Measurements from ENCODE around the gene SUMO3. TPM values are rescaled to one million over a fixed set of nuclear protein-coding genes. Genes with fewer than 3 reads are reported as not detected.

The SUMO3 gene
- total and polyA plus RNA-seq, 4 donors = 35.1 to 51.0 (median 40.6) TPM

- Histone ChIP-seq H3K9me3 (ENCODE audit: control insufficient read depth in 4 of 4, low read length in 3 of 4) (no peaks in the 10 kb centered on the region), H3K27ac (ENCODE audit: low read depth in 1 of 2, low read length in 2 of 2) (no peak overlapping the region), H3K36me3 (ENCODE audit: control insufficient read depth in 4 of 4, insufficient read depth in 3 of 4, low read depth in 1 of 4, low read length in 3 of 4) (no peaks in the 10 kb centered on the region), H3K9ac (ENCODE audit: low read depth in 1 of 2, low read length in 2 of 2) (no peak overlapping the region), H3K4me3 (ENCODE audit: low read depth in 1 of 3, low read length in 3 of 3) (no peak overlapping the region), H3K4me1 (ENCODE audit: control insufficient read depth in 4 of 4, insufficient read depth in 4 of 4, low read length in 3 of 4) (peaks cover 4 to 14% (median 7%) of the 10 kb centered on the region in 4 donors), H3K27me3 (ENCODE audit: control insufficient read depth in 4 of 4, insufficient read depth in 4 of 4, low read length in 3 of 4) (no peaks in the 10 kb centered on the region)
- no peak for TF ChIP-seq MAX (IDR thresholded peaks at IDR 0.05)
- no peak for TF ChIP-seq EGR1 (IDR thresholded peaks at IDR 0.05; ENCODE audit: low read depth in 2 of 2)
- no peak for TF ChIP-seq SP1 (IDR thresholded peaks at IDR 0.05)
- no peak for TF ChIP-seq YY1 (IDR thresholded peaks at IDR 0.05)
- no peak for TF ChIP-seq RAD21 (IDR thresholded peaks at IDR 0.05)
- no peak for TF ChIP-seq RXRA (IDR thresholded peaks at IDR 0.05)
- TF ChIP-seq FOXA1 (IDR thresholded peaks at IDR 0.05) = no peak
- TF ChIP-seq TAF1 (conservative IDR thresholded peaks at IDR 0.05) = no peak
- no peak for TF ChIP-seq HNF4G (IDR thresholded peaks at IDR 0.05)
- no peak for TF ChIP-seq ATF3 (IDR thresholded peaks at IDR 0.05)
- TF ChIP-seq GABPA (IDR thresholded peaks at IDR 0.05 in 1 of 2, conservative IDR thresholded peaks at IDR 0.05 in 1 of 2) = no peak
- TF ChIP-seq CTCF (IDR thresholded peaks at IDR 0.05; ENCODE audit: low read depth, low read length, missing input control) = no peak
- no peak for TF ChIP-seq HNF4A (conservative IDR thresholded peaks at IDR 0.05)
- no peak for TF ChIP-seq NR2F2 (IDR thresholded peaks at IDR 0.05)
- TF ChIP-seq, protein P1, sequence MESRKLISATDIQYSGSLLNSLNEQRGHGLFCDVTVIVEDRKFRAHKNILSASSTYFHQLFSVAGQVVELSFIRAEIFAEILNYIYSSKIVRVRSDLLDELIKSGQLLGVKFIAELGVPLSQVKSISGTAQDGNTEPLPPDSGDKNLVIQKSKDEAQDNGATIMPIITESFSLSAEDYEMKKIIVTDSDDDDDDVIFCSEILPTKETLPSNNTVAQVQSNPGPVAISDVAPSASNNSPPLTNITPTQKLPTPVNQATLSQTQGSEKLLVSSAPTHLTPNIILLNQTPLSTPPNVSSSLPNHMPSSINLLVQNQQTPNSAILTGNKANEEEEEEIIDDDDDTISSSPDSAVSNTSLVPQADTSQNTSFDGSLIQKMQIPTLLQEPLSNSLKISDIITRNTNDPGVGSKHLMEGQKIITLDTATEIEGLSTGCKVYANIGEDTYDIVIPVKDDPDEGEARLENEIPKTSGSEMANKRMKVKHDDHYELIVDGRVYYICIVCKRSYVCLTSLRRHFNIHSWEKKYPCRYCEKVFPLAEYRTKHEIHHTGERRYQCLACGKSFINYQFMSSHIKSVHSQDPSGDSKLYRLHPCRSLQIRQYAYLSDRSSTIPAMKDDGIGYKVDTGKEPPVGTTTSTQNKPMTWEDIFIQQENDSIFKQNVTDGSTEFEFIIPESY (IDR thresholded peaks at IDR 0.05) = no peak
- no peak for TF ChIP-seq REST (IDR thresholded peaks at IDR 0.05)
- 88% methylated on average over 9 of the region's 9 CpGs for WGBS
- DNase-seq (ENCODE audit: low spot score) = no peak
Measured at GRCh38 chr21:44760376-44760775, 57.5 kb downstream of the SUMO3 start.
